OCI-LY7 (cell line): ENCODE data around the gene RPS15. TPM values are rescaled to one million over a fixed set of nuclear protein-coding genes. Genes with fewer than 3 reads are reported as not detected.
A peak's percentile ranks its signal among the peaks of the same experiment; 100 is the strongest.

Experiments used
- BruUV-seq: library from RNA; stranded (reverse); fragments of 400-500 nt; replicated peaks from 2 replicates; lab custom pipeline; 2021; lab: Mats Ljungman, UMichigan
- CTCF ChIA-PET: fragments of 300-600 bp; sonication (Branson Sonifier 250); formaldehyde crosslinking; loops from one replicate; lab custom pipeline; 2022; ENCODE audit warnings: antibody characterized with exemption; ENCODE audit not compliant: unreplicated experiment; lab: Charles Lee
- POLR2A ChIA-PET: fragments of 300-600 bp; sonication (Branson Sonifier 250); formaldehyde crosslinking; loops from one replicate; lab custom pipeline; 2022; ENCODE audit warnings: antibody characterized with exemption; lab: Charles Lee
- DNase-seq: peaks from one replicate; pipeline ENCODE4 v3.0.0-alpha.2; 2015; ENCODE audit warnings: low spot score
- H2AFZ ChIP-seq: fragments of 200-600 bp; sonication (generic), shearing (Covaris generic); 2 replicates; pipeline ENCODE4 v1.6.1; 2014; ENCODE audit warnings: mild to moderate bottlenecking, antibody characterized with exemption, low read length, moderate library complexity
- H3K27ac ChIP-seq: fragments of 200-600 bp; sonication (generic); 2 replicates; pipeline ENCODE4 v1.5.1; 2014; ENCODE audit warnings: mixed run types, low read depth, mild to moderate bottlenecking, moderate library complexity, low read length, inconsistent platforms; ENCODE audit not compliant: poor library complexity, severe bottlenecking
- H3K36me3 ChIP-seq: fragments of 200-600 bp; sonication (generic); 2 replicates; pipeline ENCODE4 v1.6.1; 2014; ENCODE audit warnings: mild to moderate bottlenecking, antibody characterized with exemption, low read length, moderate library complexity, mixed read lengths; ENCODE audit not compliant: insufficient read depth
- H3K4me1 ChIP-seq: fragments of 200-600 bp; sonication (generic); 2 replicates; pipeline ENCODE4 v1.5.1; 2014; ENCODE audit warnings: mild to moderate bottlenecking, low read length; ENCODE audit not compliant: insufficient read depth, poor library complexity, severe bottlenecking
- H3K4me2 ChIP-seq: fragments of 200-600 bp; sonication (generic); 2 replicates; pipeline ENCODE4 v1.6.1; 2014; ENCODE audit warnings: mild to moderate bottlenecking, low read length
- H3K4me3 ChIP-seq: fragments of 200-600 bp; sonication (generic); 2 replicates; pipeline ENCODE4 v1.5.1; 2014; ENCODE audit warnings: mild to moderate bottlenecking, low read depth, low read length; ENCODE audit not compliant: poor library complexity, severe bottlenecking
- H3K79me2 ChIP-seq: fragments of 200-600 bp; sonication (generic); 2 replicates; pipeline ENCODE4 v1.6.1; 2016; ENCODE audit warnings: low read depth, mild to moderate bottlenecking, low read length, moderate library complexity, mixed read lengths; ENCODE audit not compliant: insufficient read depth
- H3K9me2 ChIP-seq: fragments of 200-600 bp; sonication (generic); 2 replicates; pipeline ENCODE4 v1.6.1; 2016; ENCODE audit warnings: mild to moderate bottlenecking, low read length, mixed read lengths; ENCODE audit not compliant: insufficient read depth
- H3K9me3 ChIP-seq: fragments of 200-600 bp; sonication (generic); 2 replicates; pipeline ENCODE4 v1.6.1; 2014; ENCODE audit warnings: mild to moderate bottlenecking, mixed run types, low read length, mixed read lengths
- H4K20me1 ChIP-seq: fragments of 200-600 bp; sonication (generic); 2 replicates; pipeline ENCODE4 v1.6.1; 2014; ENCODE audit warnings: mild to moderate bottlenecking, antibody characterized with exemption, low read length, moderate library complexity, mixed read lengths; ENCODE audit not compliant: insufficient read depth
- CTCF ChIP-seq: fragments of 200-600 bp; sonication (generic); conservative IDR thresholded peaks from 2 replicates; pipeline ENCODE4 v1.5.1; 2014; ENCODE audit warnings: mild to moderate bottlenecking, antibody characterized with exemption, low read length, moderate library complexity, mixed read lengths
- EZH2phosphoT487 ChIP-seq: fragments of 200-600 bp; sonication (generic); IDR thresholded peaks from 2 replicates; pipeline ENCODE4 v1.6.1; 2018; ENCODE audit warnings: low read depth, borderline replicate concordance, mild to moderate bottlenecking, mixed run types, antibody characterized with exemption, low read length, moderate library complexity, mixed read lengths
- intact Hi-C: fragments of 100-400 bp; cut with micrococcal nuclease; formaldehyde crosslinking; loops from one replicate; pipeline ENCODE4 v1.10.0; 2022; ENCODE audit not compliant: unreplicated experiment
- total RNA-seq, 2 experiments: library from RNA; depleted of rRNA in 1 of 2; stranded (reverse); fragments of >200 nt in 1 of 2; shearing (Covaris generic) in 1 of 2; gene quantifications; 2 replicates each; pipeline ENCODE4 v1.2.3, GENCODE V29; 2014 to 2022

RPS15 gene
- total RNA-seq, 2 experiments from 2014 or later, result 1,860 to 2,068 TPM

GRCh38 chr19:1470055-1470304 lies 31.8 kb downstream of the RPS15 start:
- POLR2A ChIA-PET, result no interaction called here
- Histone ChIP-seq H3K4me1 (peaks cover 16% of the 10 kb centered on the region), H4K20me1 (peaks cover 7% of the 10 kb centered on the region; the same call in 1 of the 2 replicates), H2AFZ (no peak overlapping the region), H3K36me3 (no peaks in the 10 kb centered on the region), H3K27ac (no peak overlapping the region), H3K9me2 (no peaks in the 10 kb centered on the region), H3K9me3 (no peaks in the 10 kb centered on the region), H3K79me2 (no peaks in the 10 kb centered on the region), H3K4me2 (no peak overlapping the region), H3K4me3 (no peak overlapping the region)
- no peak for DNase-seq
- no peak for TF ChIP-seq CTCF
- TF ChIP-seq EZH2phosphoT487, result no peak
- CTCF ChIA-PET, result no interaction called here
- intact Hi-C loops, result no loop called here
- BruUV-seq, result no TSS peak

- TF ChIP-seq EZH2phosphoT487 (no peak), CTCF (no peak)
- Histone ChIP-seq H3K4me2 (peak overlapping the region; percentile 47), H3K9me3 (no peaks in the 10 kb centered on the region), H3K4me3 (peak overlapping the region; percentile 14), H3K9me2 (no peaks in the 10 kb centered on the region), H3K27ac (no peak overlapping the region), H3K36me3 (0 out of 2 replicates have a peak, but pooled peaks cover 4% of the 10 kb centered on the region), H4K20me1 (peaks cover 7% of the 10 kb centered on the region; the same call in 1 of the 2 replicates), H3K4me1 (peaks cover 16% of the 10 kb centered on the region), H3K79me2 (no peaks in the 10 kb centered on the region), H2AFZ (no peak overlapping the region)
- ChIA-PET POLR2A (no interaction called here), CTCF (no interaction called here)
- intact Hi-C loops, result no loop called here
- peak; percentile 58 for DNase-seq
- BruUV-seq, result no TSS peak
Observed at GRCh38 chr19:1470305-1471009, 32.3 kb downstream of the RPS15 start.

- no TSS peak for BruUV-seq
- no peaks in the 10 kb centered on the region for H3K79me2 ChIP-seq
- intact Hi-C loops, result no loop called here
- no peak for DNase-seq
- CTCF ChIA-PET, result no interaction called here
- no peak overlapping the region for H2AFZ ChIP-seq
- H3K4me1 ChIP-seq, result peaks cover 16% of the 10 kb centered on the region
- peak overlapping the region; percentile 47 for H3K4me2 ChIP-seq
- peaks cover 7% of the 10 kb centered on the region; the same call in 1 of the 2 replicates for H4K20me1 ChIP-seq
- no peaks in the 10 kb centered on the region for H3K9me2 ChIP-seq
- POLR2A ChIA-PET, result no interaction called here
- H3K27ac ChIP-seq, result no peak overlapping the region
- TF ChIP-seq EZH2phosphoT487 (no peak), CTCF (no peak; the same call in 1 of the 2 replicates)
- 0 out of 2 replicates have a peak, but pooled peaks cover 9% of the 10 kb centered on the region for H3K36me3 ChIP-seq
- no peaks in the 10 kb centered on the region for H3K9me3 ChIP-seq
- peak overlapping the region; percentile 14 for H3K4me3 ChIP-seq
Observed at GRCh38 chr19:1471010-1471514, 32.9 kb downstream of the RPS15 start.
